ENCODE measurements around the gene NRG3.

DNA sequence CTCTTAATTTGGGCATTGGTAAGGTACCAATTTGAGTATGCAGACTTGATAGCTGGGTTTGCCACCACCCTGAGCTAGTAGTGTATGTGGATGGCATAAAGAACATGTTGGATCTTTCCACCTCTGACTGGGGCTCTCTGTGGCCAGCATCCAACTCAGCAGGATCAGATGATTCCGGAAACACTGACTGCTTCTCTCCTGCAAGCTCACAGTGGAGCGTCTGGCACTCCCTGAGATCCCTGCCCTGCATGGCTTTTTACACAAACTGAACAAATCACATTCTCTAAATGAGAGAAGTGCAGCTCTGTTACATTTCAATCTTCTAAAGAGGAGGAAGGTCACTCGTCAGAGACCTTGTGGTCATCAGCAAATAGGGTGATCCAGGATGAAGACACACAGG, 1057.5 kb downstream of the NRG3 start:
- TF ChIP-seq, protein P1, sequence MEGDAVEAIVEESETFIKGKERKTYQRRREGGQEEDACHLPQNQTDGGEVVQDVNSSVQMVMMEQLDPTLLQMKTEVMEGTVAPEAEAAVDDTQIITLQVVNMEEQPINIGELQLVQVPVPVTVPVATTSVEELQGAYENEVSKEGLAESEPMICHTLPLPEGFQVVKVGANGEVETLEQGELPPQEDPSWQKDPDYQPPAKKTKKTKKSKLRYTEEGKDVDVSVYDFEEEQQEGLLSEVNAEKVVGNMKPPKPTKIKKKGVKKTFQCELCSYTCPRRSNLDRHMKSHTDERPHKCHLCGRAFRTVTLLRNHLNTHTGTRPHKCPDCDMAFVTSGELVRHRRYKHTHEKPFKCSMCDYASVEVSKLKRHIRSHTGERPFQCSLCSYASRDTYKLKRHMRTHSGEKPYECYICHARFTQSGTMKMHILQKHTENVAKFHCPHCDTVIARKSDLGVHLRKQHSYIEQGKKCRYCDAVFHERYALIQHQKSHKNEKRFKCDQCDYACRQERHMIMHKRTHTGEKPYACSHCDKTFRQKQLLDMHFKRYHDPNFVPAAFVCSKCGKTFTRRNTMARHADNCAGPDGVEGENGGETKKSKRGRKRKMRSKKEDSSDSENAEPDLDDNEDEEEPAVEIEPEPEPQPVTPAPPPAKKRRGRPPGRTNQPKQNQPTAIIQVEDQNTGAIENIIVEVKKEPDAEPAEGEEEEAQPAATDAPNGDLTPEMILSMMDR (IDR thresholded peaks at IDR 0.05 in 2 of 3, conservative IDR thresholded peaks at IDR 0.05 in 1 of 3; ENCODE audit: borderline replicate concordance in 1 of 3, insufficient read depth in 1 of 3, low read depth in 2 of 3, low read length in 2 of 3), result no peak
- no peak for TF ChIP-seq CEBPB (IDR thresholded peaks at IDR 0.05; ENCODE audit: low read depth)
- TF ChIP-seq, protein P2, sequence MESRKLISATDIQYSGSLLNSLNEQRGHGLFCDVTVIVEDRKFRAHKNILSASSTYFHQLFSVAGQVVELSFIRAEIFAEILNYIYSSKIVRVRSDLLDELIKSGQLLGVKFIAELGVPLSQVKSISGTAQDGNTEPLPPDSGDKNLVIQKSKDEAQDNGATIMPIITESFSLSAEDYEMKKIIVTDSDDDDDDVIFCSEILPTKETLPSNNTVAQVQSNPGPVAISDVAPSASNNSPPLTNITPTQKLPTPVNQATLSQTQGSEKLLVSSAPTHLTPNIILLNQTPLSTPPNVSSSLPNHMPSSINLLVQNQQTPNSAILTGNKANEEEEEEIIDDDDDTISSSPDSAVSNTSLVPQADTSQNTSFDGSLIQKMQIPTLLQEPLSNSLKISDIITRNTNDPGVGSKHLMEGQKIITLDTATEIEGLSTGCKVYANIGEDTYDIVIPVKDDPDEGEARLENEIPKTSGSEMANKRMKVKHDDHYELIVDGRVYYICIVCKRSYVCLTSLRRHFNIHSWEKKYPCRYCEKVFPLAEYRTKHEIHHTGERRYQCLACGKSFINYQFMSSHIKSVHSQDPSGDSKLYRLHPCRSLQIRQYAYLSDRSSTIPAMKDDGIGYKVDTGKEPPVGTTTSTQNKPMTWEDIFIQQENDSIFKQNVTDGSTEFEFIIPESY (IDR thresholded peaks at IDR 0.05; ENCODE audit: extremely low read depth, insufficient replicate concordance, low read length), result no peak
- TF ChIP-seq, protein P3, sequence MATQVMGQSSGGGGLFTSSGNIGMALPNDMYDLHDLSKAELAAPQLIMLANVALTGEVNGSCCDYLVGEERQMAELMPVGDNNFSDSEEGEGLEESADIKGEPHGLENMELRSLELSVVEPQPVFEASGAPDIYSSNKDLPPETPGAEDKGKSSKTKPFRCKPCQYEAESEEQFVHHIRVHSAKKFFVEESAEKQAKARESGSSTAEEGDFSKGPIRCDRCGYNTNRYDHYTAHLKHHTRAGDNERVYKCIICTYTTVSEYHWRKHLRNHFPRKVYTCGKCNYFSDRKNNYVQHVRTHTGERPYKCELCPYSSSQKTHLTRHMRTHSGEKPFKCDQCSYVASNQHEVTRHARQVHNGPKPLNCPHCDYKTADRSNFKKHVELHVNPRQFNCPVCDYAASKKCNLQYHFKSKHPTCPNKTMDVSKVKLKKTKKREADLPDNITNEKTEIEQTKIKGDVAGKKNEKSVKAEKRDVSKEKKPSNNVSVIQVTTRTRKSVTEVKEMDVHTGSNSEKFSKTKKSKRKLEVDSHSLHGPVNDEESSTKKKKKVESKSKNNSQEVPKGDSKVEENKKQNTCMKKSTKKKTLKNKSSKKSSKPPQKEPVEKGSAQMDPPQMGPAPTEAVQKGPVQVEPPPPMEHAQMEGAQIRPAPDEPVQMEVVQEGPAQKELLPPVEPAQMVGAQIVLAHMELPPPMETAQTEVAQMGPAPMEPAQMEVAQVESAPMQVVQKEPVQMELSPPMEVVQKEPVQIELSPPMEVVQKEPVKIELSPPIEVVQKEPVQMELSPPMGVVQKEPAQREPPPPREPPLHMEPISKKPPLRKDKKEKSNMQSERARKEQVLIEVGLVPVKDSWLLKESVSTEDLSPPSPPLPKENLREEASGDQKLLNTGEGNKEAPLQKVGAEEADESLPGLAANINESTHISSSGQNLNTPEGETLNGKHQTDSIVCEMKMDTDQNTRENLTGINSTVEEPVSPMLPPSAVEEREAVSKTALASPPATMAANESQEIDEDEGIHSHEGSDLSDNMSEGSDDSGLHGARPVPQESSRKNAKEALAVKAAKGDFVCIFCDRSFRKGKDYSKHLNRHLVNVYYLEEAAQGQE (IDR thresholded peaks at IDR 0.05; ENCODE audit: low read depth), result no peak
- no peak for TF ChIP-seq POLR2AphosphoS5 (IDR thresholded peaks at IDR 0.05; ENCODE audit: low read depth, low read length)
- TF ChIP-seq, protein P4, sequence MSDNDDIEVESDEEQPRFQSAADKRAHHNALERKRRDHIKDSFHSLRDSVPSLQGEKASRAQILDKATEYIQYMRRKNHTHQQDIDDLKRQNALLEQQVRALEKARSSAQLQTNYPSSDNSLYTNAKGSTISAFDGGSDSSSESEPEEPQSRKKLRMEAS (IDR thresholded peaks at IDR 0.05), result no peak
- no peak for TF ChIP-seq EZH2 (IDR thresholded peaks at IDR 0.05)
- TF ChIP-seq ZFX (IDR thresholded peaks at IDR 0.05), result no peak
- no peak for TF ChIP-seq POLR2A (IDR thresholded peaks at IDR 0.05; ENCODE audit: borderline replicate concordance, extremely low read depth, insufficient read depth, insufficient read length)
- no peak for TF ChIP-seq YY1 (IDR thresholded peaks at IDR 0.05; ENCODE audit: extremely low read depth, insufficient replicate concordance, low read depth, low read length)
- no peak for TF ChIP-seq JUND (IDR thresholded peaks at IDR 0.05)
